Activated CD8-positive, alpha-beta T cell treated with anti-CD3 and anti-CD28 coated beads for 36 hours (primary cell): ENCODE results near the gene TMEM240. TPM values are rescaled to one million over a fixed set of nuclear protein-coding genes. Genes with fewer than 3 reads are reported as not detected.

Source experiments
- ATAC-seq: fragments of 200-7000 bp; cut with Tn5 transposase; one replicate; pipeline ENCODE4 v1.10.0; 2021; ENCODE audit warnings: mild to moderate bottlenecking, moderate library complexity
- CTCF ChIA-PET: fragments of 350-600 bp; sonication (Branson Sonifier 250); formaldehyde crosslinking; loops from one replicate; lab custom pipeline; 2021; ENCODE audit warnings: antibody characterized with exemption; lab: Charles Lee
- POLR2A ChIA-PET: fragments of 350-600 bp; sonication (Branson Sonifier 250); formaldehyde crosslinking; loops from one replicate; lab custom pipeline; 2021; ENCODE audit warnings: antibody characterized with exemption; lab: Charles Lee
- DNase-seq: peaks from one replicate; pipeline ENCODE4 v3.0.0-alpha.2; 2020
- H3K27ac Mint-ChIP-seq: one replicate; pipeline ENCODE4 v1.8.0; 2021; ENCODE audit warnings: mild to moderate bottlenecking, mixed read lengths
- H3K27me3 Mint-ChIP-seq: one replicate; pipeline ENCODE4 v1.8.0; 2021; ENCODE audit warnings: mixed read lengths
- H3K36me3 Mint-ChIP-seq: one replicate; pipeline ENCODE4 v1.8.0; 2021; ENCODE audit warnings: low read depth, mixed read lengths
- H3K4me1 Mint-ChIP-seq: one replicate; pipeline ENCODE4 v1.8.0; 2021; ENCODE audit warnings: low read depth, mixed read lengths
- H3K4me3 Mint-ChIP-seq: one replicate; pipeline ENCODE4 v1.8.0; 2021; ENCODE audit warnings: mild to moderate bottlenecking, moderate library complexity, mixed read lengths
- H3K9me3 Mint-ChIP-seq: one replicate; pipeline ENCODE4 v1.8.0; 2021; ENCODE audit warnings: mixed read lengths
- CTCF ChIP-seq: fragments of 200-600 bp; IDR thresholded peaks from one replicate; pipeline ENCODE4 v1.8.0; 2022; ENCODE audit warnings: antibody characterized with exemption, mild to moderate bottlenecking
- intact Hi-C: fragments of 100-400 bp; cut with micrococcal nuclease; formaldehyde crosslinking; loops from one replicate; pipeline ENCODE4 v1.10.0; 2022
- total RNA-seq, 2 experiments: library from RNA; stranded (reverse); gene quantifications; one replicate each; pipeline ENCODE4 v1.2.3, GENCODE V29; 2021

TMEM240 gene
- total RNA-seq, 2 experiments from 2014 or later: 0.45 to 0.74 TPM

- intact Hi-C loops: no loop called here
- TF ChIP-seq CTCF: no peak
- peaks cover 3% of the 10 kb centered on the region for H3K4me1 Mint-ChIP-seq
- ChIA-PET POLR2A (no interaction called here), CTCF (no interaction called here)
- no peak overlapping the region for H3K4me3 Mint-ChIP-seq
- no peaks in the 10 kb centered on the region for H3K27me3 Mint-ChIP-seq
- no peak overlapping the region for H3K27ac Mint-ChIP-seq
- DNase-seq (no peak), ATAC-seq (no peak)
- no peaks in the 10 kb centered on the region for H3K36me3 Mint-ChIP-seq
- H3K9me3 Mint-ChIP-seq: no peaks in the 10 kb centered on the region
Measured at GRCh38 chr1:1552263-1552639, 11.8 kb upstream of the TMEM240 start.

- Mint-ChIP-seq H3K4me1 (peaks cover 3% of the 10 kb centered on the region), H3K36me3 (no peaks in the 10 kb centered on the region), H3K27ac (no peak overlapping the region), H3K4me3 (no peak overlapping the region), H3K9me3 (no peaks in the 10 kb centered on the region), H3K27me3 (no peaks in the 10 kb centered on the region)
- ATAC-seq: no peak
- TF ChIP-seq CTCF: no peak
- no peak for DNase-seq
- ChIA-PET POLR2A (interaction anchor here (0.5 to 1.3 kb wide), 2 partner anchors 10 to 150 kb away, joined by 3 to 4 read pairs; no protein-coding TSS in a partner anchor), CTCF (no interaction called here)
- intact Hi-C loops: no loop called here
Measured at GRCh38 chr1:1551524-1552262, 11.3 kb upstream of the TMEM240 start.

GRCh38 chr1:1550591-1551432 lies 10.4 kb upstream of the TMEM240 start:
- POLR2A ChIA-PET: interaction anchor here (0.5 to 1.3 kb wide), 2 partner anchors 11 to 149 kb away, joined by 3 to 4 read pairs; no protein-coding TSS in a partner anchor
- H3K9me3 Mint-ChIP-seq: no peaks in the 10 kb centered on the region
- CTCF ChIA-PET: no interaction called here
- DNase-seq: no peak
- H3K4me1 Mint-ChIP-seq: peaks cover 3% of the 10 kb centered on the region
- H3K4me3 Mint-ChIP-seq: no peak overlapping the region
- peak; percentile 56 for ATAC-seq
- no peaks in the 10 kb centered on the region for H3K27me3 Mint-ChIP-seq
- intact Hi-C loops: no loop called here
- TF ChIP-seq CTCF: peak; percentile 23
- H3K27ac Mint-ChIP-seq: no peak overlapping the region
- H3K36me3 Mint-ChIP-seq: no peaks in the 10 kb centered on the region

- ChIA-PET CTCF (no interaction called here), POLR2A (no interaction called here)
- Mint-ChIP-seq H3K9me3 (no peaks in the 10 kb centered on the region), H3K27me3 (no peaks in the 10 kb centered on the region), H3K27ac (no peak overlapping the region), H3K36me3 (no peaks in the 10 kb centered on the region), H3K4me3 (no peak overlapping the region), H3K4me1 (peaks cover 3% of the 10 kb centered on the region)
- intact Hi-C loops: no loop called here
- DNase-seq (no peak), ATAC-seq (no peak)
- no peak for TF ChIP-seq CTCF
Measured at GRCh38 chr1:1550087-1550486, 9.7 kb upstream of the TMEM240 start.

- Mint-ChIP-seq H3K27ac (no peak overlapping the region), H3K36me3 (no peaks in the 10 kb centered on the region), H3K4me1 (no peaks in the 10 kb centered on the region), H3K4me3 (no peak overlapping the region), H3K9me3 (no peaks in the 10 kb centered on the region), H3K27me3 (no peaks in the 10 kb centered on the region)
- TF ChIP-seq CTCF: no peak
- DNase-seq: no peak
- intact Hi-C loops: no loop called here
- CTCF ChIA-PET: no interaction called here
- POLR2A ChIA-PET: interaction anchor here (1.0 to 1.7 kb wide), 2 partner anchors 16 to 22 kb away, joined by 3 to 5 read pairs; no protein-coding TSS in a partner anchor
- ATAC-seq: no peak
Measured at GRCh38 chr1:1548591-1548990, 8.2 kb upstream of the TMEM240 start.
